ENCODE measurements around the gene PPFIA1. TPM values are rescaled to one million over a fixed set of nuclear protein-coding genes. Genes with fewer than 3 reads are reported as not detected.

Gene PPFIA1
- total RNA-seq, 4 donors from 2014 or later: 58.3 to 119 (median 84.7) TPM

- TF ChIP-seq CTCF (IDR thresholded peaks at IDR 0.05): no peak
- ATAC-seq (ENCODE audit: low FRiP score) (peak; percentile 4), DNase-seq (ENCODE audit: low spot score) (no peak)
Observed at GRCh38 chr11:70398834-70399680, 128.6 kb downstream of the PPFIA1 start.

DNA sequence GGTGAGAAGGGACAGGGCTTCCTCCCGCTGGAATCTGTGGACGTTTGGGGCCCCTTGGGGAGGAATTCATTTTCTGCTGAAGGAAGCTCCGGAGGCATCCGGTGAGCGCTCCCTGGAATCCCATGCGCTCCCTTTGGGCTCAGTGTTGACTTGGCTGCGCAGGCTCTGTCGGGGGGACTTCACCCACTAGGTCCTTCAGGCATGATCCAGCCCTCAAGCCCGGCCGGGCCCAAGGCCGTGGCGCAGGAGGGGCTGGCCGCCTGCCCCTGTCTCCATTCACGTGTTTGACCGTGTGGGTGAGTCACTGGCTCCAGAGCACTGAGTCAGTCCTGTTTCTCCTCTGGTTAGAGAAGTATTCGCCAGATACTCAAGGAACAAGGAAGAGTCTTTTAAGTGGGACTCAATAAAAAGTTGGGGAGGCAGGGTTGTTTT is 129.2 kb downstream of the PPFIA1 start:
- TF ChIP-seq CTCF (IDR thresholded peaks at IDR 0.05): no peak

GRCh38 chr11:70400643-70401042 is 130.2 kb downstream of the PPFIA1 start:
- no peak for ATAC-seq (ENCODE audit: low FRiP score)
- DNase-seq (ENCODE audit: low spot score): no peak
- TF ChIP-seq CTCF (IDR thresholded peaks at IDR 0.05): no peak

More for the DNA sequence above, 129.2 kb downstream of the PPFIA1 start:
- peak; percentile 81 for DNase-seq (ENCODE audit: low spot score)
- ATAC-seq (ENCODE audit: low FRiP score): peak; percentile 80

DNA sequence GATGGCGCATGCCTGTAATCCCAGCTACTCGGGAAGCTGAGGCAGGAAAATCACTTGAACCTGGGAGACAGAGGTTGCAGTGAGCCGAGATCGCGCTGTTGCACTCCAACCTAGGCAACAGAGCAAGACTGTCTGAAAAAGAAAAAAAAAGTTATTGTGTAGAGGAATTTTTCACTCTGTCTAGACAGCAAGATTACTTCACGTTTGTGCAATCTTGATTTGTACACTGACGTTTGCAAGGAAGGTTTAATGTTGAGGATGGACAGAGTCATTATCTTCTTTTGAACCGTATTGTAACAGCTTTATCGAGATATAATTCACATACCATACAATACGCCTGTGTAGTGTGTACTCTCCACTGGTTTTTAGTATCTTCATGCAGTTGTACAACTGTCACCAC is 131.5 kb downstream of the PPFIA1 start:
- TF ChIP-seq CTCF (IDR thresholded peaks at IDR 0.05): no peak
- no peak for DNase-seq (ENCODE audit: low spot score)
- ATAC-seq (ENCODE audit: low FRiP score): no peak

DNA sequence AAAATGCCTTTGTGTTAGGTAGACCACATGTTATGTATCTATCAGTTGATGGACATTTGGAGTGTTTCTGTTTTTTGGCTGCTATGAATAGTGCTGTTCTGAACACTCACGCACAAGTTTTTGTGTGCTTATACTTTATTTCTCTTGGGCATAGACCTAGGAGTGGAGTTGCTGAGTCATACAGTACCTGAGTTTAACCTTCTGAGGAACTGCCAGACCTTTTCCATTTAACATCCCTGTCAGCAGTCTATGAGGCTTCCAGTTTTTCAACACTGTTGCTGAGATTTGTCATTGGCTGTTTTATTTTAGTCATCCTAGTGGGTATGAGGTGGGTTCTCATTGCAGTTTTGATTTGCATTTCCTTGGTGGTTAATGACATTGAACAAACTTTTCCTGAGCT is 132.2 kb downstream of the PPFIA1 start:
- no peak for TF ChIP-seq CTCF (IDR thresholded peaks at IDR 0.05)
- DNase-seq (ENCODE audit: low spot score) (no peak), ATAC-seq (ENCODE audit: low FRiP score) (peak; percentile 43)

GRCh38 chr11:70404244-70404643 is 133.8 kb downstream of the PPFIA1 start:
- TF ChIP-seq CTCF (IDR thresholded peaks at IDR 0.05): no peak
- no peak for ATAC-seq (ENCODE audit: low FRiP score)
- no peak for DNase-seq (ENCODE audit: low spot score)

Measured in omental fat pad (tissue), 4 donors.